ENCODE data around the gene WDR91.
A peak's percentile ranks its signal among the peaks of the same experiment; 100 is the strongest.
"Not testable (repeated sequence)": the region's sequence is repeated elsewhere in the genome, so short reads cannot be mapped to it uniquely, and the experiment has no call there.

The WDR91 gene

GRCh38 chr7:135211179-135211945, at the start of gene WDR91:
Gene WDR91 (minus strand): TSS chr7:135211526. CDS start chr7:135211502, 24 bp downstream.
- DNase-seq (ENCODE audit: low spot score), result peak; percentile 100

- no peak for DNase-seq (ENCODE audit: low spot score)
Measured at GRCh38 chr7:135260470-135260869, 49.1 kb upstream of the WDR91 start.

GRCh38 chr7:135259702-135260101, 48.4 kb upstream of the WDR91 start:
- DNase-seq (ENCODE audit: low spot score), result no peak

- DNase-seq (ENCODE audit: low spot score), result no peak
Measured at GRCh38 chr7:135258585-135258984, 47.3 kb upstream of the WDR91 start.

DNA sequence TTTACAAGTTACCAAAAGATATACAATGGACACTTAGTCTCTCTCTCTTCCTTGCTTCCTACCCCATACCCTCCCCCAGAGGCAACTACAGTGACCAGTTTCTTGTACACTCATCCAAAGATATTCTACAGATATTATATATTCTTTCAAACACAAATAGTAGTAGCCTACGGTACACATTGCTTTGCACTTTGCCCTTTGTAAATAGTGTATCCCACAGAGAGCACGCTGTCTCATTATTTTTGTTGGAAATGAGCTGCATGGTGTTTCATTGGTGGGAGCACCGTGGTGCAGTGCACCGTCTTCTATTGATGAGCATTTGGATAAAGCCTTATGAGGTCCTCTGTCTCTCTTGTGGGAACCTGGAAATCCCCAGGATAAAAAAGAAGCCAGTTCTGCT, 46.5 kb upstream of the WDR91 start:
- no peak for DNase-seq (ENCODE audit: low spot score)

GRCh38 chr7:135253851-135254771, 42.8 kb upstream of the WDR91 start:
- DNase-seq (ENCODE audit: low spot score), result peak; percentile 88

- DNase-seq (ENCODE audit: low spot score), result no peak
Measured at GRCh38 chr7:135251496-135252391, 40.4 kb upstream of the WDR91 start.

GRCh38 chr7:135248546-135248945, 37.2 kb upstream of the WDR91 start:
- DNase-seq (ENCODE audit: low spot score), result no peak

GRCh38 chr7:135247746-135248471, 36.6 kb upstream of the WDR91 start:
- no peak for DNase-seq (ENCODE audit: low spot score)

DNA sequence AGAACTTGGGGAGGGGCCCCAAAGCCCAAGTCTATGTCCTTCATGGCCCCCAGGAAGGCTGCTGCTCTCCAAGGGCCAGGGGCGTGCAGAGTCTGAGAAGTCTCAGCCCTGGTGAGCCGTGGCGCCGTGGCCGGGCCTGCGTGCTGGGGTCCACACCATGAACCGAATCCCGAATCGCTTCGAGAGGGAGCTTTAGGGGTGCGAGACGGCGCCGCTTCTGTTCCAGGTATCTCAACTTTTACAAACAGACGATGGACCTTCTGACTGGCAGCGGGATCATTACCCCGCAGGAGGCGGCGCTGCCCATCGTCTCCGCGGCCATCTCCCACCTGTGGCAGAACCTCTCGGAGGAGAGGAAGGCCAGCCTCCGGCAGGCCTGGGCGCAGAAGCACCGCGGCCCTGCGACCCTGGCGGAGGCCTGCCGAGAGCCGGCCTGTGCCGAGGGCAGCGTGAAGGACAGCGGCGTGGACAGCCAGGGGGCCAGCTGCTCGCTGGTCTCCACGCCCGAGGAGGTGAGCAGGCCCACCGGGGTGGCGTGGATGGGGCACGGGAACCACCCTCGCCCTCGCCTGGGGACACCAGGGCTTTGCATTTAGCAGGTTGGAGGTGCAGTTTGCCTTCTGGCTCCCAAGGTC, 35.0 kb upstream of the WDR91 start:
- DNase-seq (ENCODE audit: low spot score), result no peak

GRCh38 chr7:135245226-135246190, 34.2 kb upstream of the WDR91 start:
- no peak for DNase-seq (ENCODE audit: low spot score)

- no peak for DNase-seq (ENCODE audit: low spot score)
Measured at GRCh38 chr7:135242096-135242684, 30.9 kb upstream of the WDR91 start.

DNA sequence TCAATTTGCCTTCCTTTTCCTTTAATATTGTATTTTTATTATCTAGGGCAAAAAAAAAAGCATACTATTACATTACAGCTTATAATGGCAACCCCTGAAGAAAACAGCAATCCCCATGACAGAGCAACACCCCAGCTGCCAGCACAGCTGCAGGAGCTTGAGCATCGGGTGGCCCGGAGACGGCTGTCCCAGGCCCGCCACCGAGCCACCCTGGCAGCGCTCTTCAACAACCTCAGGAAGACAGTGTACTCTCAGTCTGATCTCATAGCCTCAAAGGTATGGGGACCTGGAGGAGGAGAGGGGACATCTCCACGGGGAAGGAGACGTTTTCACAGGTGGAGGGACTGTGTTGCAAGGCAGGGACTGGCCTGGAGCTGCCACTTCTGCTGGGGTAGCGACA, 29.1 kb upstream of the WDR91 start:
- no peak for DNase-seq (ENCODE audit: low spot score)

DNA sequence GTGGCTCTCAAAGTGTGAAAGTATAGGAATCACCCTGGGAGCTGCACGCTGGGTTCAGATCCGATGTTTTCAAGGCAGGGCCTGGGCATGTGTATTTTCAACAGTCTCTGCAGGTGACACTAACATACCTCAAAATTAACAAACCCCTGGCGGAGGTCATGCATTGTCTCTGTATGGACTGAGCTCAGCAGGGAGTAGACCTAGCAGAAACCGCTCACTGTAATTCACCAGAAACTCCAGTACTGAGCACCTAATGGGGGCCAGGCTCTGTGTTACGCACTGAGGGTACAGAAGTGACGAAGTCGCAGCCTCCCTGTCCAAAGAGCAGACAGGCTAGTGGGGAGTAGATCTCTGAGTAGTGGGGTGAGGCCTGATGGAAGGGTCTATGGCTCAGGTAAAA, 27.9 kb upstream of the WDR91 start:
- no peak for DNase-seq (ENCODE audit: low spot score)

DNA sequence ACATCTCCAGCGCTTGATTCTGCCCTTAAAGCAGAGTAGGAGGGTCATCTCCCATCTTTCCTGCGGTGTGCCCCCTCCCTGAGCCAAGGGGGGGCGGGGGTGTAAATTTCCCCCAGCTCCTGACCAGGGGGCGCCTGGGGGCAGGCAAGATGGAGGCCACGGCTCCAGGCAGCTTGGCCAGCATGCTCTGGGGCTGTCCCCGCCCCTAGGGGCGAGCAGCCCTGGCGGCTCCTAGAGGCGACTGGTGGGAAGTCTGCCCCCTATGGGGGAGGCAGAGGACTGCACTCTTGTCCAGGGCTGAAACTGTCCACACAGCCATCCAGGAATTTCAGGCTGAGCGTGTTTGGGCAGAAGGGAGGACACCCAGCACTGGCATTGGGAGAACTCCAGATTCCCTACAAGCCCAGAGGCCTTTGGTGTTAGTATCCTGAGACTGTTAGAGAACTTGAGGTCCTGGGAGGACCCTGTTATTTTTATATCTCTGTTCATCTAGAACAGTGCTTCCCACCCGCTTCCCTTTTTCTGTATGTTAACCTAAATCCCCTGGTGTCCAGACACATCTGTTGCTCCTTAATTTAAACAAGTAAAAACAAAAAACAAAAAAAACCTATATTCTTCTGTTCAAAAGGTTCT, 26.9 kb upstream of the WDR91 start:
- no peak for DNase-seq (ENCODE audit: low spot score)

DNA sequence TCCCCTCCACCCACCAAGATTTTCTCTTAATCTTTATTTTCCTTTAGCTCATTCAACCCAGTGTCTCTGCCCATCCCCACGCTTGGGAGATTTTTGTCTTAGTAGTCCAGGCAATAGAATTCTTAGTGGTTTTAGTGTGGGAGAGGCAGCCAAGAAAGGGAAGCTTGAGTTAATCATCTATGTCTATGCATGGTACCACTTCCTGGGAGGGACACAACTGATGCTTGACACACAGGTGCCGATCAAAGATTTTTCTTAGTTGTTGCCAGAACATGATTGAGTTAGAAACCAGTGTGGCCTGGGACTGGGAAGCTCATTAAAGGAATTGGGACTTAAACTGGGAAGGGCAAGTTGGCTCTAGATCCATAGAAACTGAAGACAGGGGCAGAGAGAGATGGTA, 25.4 kb upstream of the WDR91 start:
- DNase-seq (ENCODE audit: low spot score), result no peak

- DNase-seq (ENCODE audit: low spot score), result no peak
Measured at GRCh38 chr7:135235841-135236240, 24.5 kb upstream of the WDR91 start.

- no peak for DNase-seq (ENCODE audit: low spot score)
Measured at GRCh38 chr7:135234727-135235126, 23.4 kb upstream of the WDR91 start.

DNA sequence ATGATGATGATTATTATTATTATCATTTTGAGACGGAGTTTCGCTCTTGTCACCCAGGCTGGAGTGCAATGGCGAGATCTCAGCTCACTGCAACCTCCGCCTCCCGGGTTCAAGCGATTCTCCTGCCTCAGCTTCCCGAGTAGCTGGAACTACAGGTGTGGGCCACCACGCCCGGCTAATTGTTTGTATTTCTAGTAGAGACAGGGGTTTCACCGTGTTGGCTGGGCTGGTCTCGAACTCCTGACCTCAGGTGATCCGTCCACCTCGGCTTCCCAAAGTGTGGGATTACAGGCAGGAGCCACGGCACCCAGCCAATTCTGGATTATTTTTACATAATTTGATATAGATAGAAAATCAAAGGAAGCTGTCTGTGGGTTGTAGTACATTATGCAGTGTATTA, 22.8 kb upstream of the WDR91 start:
- not testable (repeated sequence) for DNase-seq (ENCODE audit: low spot score)
